HFFc6 (cell line): ENCODE measurements around the gene EPHA10. TPM values are rescaled to one million over a fixed set of nuclear protein-coding genes. Genes with fewer than 3 reads are reported as not detected.

Source experiments
- DNase-seq: peaks from one replicate; pipeline ENCODE4 v3.0.0-alpha.2; 2018
- H3K27ac Mint-ChIP-seq: 2 replicates; pipeline ENCODE4 v1.8.0; 2020; ENCODE audit warnings: mild to moderate bottlenecking, mixed read lengths
- H3K27me3 Mint-ChIP-seq: 2 replicates; pipeline ENCODE4 v1.8.0; 2021; ENCODE audit warnings: mild to moderate bottlenecking, moderate library complexity, mixed read lengths; ENCODE audit not compliant: insufficient read depth
- H3K36me3 Mint-ChIP-seq: 2 replicates; pipeline ENCODE4 v1.8.0; 2021; ENCODE audit warnings: low read depth, mixed read lengths
- H3K4me1 Mint-ChIP-seq: 2 replicates; pipeline ENCODE4 v1.8.0; 2020; ENCODE audit warnings: low read depth, mixed read lengths
- H3K4me3 Mint-ChIP-seq: 2 replicates; pipeline ENCODE4 v1.8.0; 2020; ENCODE audit warnings: mild to moderate bottlenecking, moderate library complexity, mixed read lengths
- H3K9me3 Mint-ChIP-seq: 2 replicates; pipeline ENCODE4 v1.8.0; 2020; ENCODE audit warnings: mild to moderate bottlenecking, mixed read lengths
- CTCF ChIP-seq: fragments of 200-600 bp; sonication (generic); IDR thresholded peaks from 2 replicates; pipeline ENCODE4 v1.5.0; 2021; ENCODE audit warnings: antibody characterized with exemption, mild to moderate bottlenecking
- total RNA-seq, 6 experiments: library from RNA; stranded (reverse); fragmentation: NEBNext Ultra II Directional; extraction: Animal tissue kit (Norgen Biotek cat#: 25700); gene quantifications; 2 replicates in 1 of 6; 3 replicates in 5 of 6; pipeline ENCODE4 v1.2.3, GENCODE V29; 2021

The EPHA10 gene
- total RNA-seq, 6 experiments from 2014 or later: not detected

- no peaks in the 10 kb centered on the region for H3K9me3 Mint-ChIP-seq
- H3K27me3 Mint-ChIP-seq: peaks cover 6% of the 10 kb centered on the region
- peaks cover 20% of the 10 kb centered on the region for H3K4me1 Mint-ChIP-seq
- peaks cover 21% of the 10 kb centered on the region for H3K36me3 Mint-ChIP-seq
- DNase-seq: peak; percentile 70
- peak overlapping the region; percentile 93 for H3K27ac Mint-ChIP-seq
- H3K4me3 Mint-ChIP-seq: peak overlapping the region; percentile 95
- peak; percentile 28; the same call in 1 of the 2 replicates for TF ChIP-seq CTCF
Observed at GRCh38 chr1:37808369-37809319, 43.7 kb upstream of the EPHA10 start.

DNA sequence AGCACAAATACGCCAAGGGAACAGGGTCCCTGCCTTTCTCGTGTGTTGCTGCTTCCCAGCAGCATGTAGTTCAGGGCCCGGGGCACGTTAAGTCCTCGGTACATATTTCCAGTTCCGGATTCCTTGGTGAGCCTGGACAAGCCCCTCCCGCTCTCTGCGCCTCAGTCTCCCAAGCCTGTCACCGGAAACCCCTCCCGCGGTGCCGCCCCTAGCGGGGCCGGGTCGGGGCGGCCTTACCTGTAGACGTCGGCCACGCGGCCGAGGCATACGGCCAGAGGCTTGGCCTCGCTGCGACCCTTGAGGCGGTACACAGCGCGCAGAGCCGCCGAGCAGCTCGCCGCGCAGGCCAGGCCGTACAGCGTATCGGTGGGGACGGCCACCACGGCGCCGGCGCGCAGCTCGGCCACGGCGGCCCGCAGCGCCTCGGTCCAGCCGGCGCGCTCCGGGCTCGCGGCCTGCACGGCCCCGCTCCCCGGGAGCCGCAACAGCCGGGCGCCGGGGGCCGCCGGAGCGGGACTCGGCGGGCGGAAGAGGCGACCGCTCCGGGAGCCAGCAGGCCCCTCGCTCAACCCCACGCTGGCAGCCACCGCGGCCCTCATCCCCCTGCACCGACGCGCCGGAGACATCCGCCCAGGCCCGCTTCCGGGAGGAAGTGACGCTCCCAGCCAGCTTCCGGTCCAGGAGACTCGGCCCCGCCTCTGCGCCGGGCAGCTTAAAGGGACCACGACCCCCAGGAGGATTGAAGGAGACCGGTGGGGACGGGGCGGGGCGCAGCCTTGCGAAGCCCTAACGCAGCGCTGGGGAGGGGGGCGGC lies 42.8 kb upstream of the EPHA10 start, which contains the start of the genes C1orf122 and YRDC:
Gene C1orf122 (plus strand): TSS at position 236 of the 814 bp plus-strand sequence. CDS start 615 bp downstream, outside the sequence.
Gene YRDC (minus strand): TSS at position 654 of the 814 bp plus-strand sequence. CDS start 28 bp downstream, at position 626.
- H3K27ac Mint-ChIP-seq: peak within 1 kb of the TSS; percentile 93
- H3K9me3 Mint-ChIP-seq: no peaks in the 10 kb centered on the region
- peak within 1 kb of the TSS; percentile 95 for H3K4me3 Mint-ChIP-seq
- peak; percentile 87 for DNase-seq
- H3K4me1 Mint-ChIP-seq: peaks cover 20% of the 10 kb centered on the region
- H3K36me3 Mint-ChIP-seq: peaks cover 22% of the 10 kb centered on the region
- peaks cover 6% of the 10 kb centered on the region for H3K27me3 Mint-ChIP-seq
- 0 out of 2 replicates have a peak, but pooled peaks have one; percentile 11 for TF ChIP-seq CTCF

DNA sequence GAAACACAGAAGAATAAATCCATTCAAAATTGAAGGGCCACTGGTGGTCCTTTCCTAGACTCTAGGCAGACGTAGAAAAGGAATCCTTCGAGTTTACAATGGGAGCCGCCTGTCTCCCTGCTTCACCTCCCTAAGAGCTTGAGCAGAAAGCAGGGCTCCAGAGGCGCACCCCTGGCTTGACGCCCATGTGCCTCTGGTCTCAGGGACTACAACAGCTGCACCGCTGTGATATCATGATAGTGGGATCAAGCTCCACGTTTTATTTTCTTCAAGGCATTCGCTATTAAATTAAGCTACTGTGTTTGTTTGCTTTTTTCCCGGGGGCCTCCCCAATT lies 42.3 kb upstream of the EPHA10 start:
- DNase-seq: no peak
- no peak for TF ChIP-seq CTCF
- peak overlapping the region; percentile 95 for H3K4me3 Mint-ChIP-seq
- peak overlapping the region; percentile 93 for H3K27ac Mint-ChIP-seq
- peaks cover 6% of the 10 kb centered on the region for H3K27me3 Mint-ChIP-seq
- no peaks in the 10 kb centered on the region for H3K9me3 Mint-ChIP-seq
- peaks cover 20% of the 10 kb centered on the region for H3K4me1 Mint-ChIP-seq
- H3K36me3 Mint-ChIP-seq: peaks cover 23% of the 10 kb centered on the region

DNA sequence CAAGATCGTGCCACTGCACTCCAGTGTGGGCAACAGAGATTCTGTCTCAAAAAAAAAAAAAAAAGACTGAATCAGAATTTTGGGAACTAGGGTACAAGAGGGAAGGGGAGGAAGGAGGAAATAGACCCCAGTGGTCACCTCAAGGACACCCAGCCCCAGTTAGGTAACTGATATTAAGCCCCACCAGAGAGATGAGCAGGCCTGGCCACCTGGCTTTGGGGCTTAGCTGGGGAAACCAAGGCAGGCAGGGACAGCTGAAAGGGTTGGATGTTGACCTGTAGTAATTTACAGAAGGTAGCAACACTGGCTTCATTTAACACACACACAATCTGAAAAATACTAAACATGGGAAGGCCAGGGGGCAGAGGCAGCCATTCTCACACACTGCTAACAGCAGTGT lies 37.5 kb upstream of the EPHA10 start:
- H3K27me3 Mint-ChIP-seq: peaks cover 2% of the 10 kb centered on the region; the same call in 1 of the 2 replicates
- no peak overlapping the region for H3K4me3 Mint-ChIP-seq
- no peaks in the 10 kb centered on the region for H3K9me3 Mint-ChIP-seq
- H3K27ac Mint-ChIP-seq: no peak overlapping the region; the same call in 1 of the 2 replicates
- DNase-seq: no peak
- H3K36me3 Mint-ChIP-seq: peaks cover 22% of the 10 kb centered on the region
- H3K4me1 Mint-ChIP-seq: peaks cover 6% of the 10 kb centered on the region; the same call in 1 of the 2 replicates
- no peak for TF ChIP-seq CTCF

DNA sequence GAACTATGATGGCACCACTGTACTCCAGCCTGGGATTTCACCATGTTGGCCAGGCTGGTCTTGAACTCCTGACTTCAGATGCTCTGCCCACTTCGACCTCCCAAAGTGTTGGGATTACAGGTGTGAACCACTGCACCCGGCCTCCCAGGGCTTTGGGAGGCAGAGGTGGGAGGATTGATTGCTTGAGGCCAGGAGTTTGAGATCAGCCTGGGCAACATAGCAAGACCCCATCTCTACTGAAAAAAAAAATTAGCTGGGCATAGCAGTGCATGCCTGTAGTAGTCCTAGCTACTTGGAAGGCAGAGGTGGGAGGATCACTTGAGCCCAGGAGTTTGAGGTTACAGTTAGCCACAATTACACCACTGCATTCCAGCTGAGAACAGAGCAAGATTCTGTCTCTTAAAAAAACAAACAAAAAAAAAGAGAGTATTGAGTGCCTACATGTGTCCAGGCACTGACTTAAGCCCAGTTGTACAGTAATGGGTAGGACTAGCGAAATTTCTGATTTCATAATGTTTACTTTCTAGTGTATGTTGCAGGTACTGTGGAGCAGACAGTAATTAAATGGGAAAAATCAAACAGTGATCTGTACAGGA lies 32.9 kb upstream of the EPHA10 start:
- Mint-ChIP-seq H3K36me3 (peaks cover 12% of the 10 kb centered on the region), H3K27me3 (peaks cover 2% of the 10 kb centered on the region; the same call in 1 of the 2 replicates), H3K4me3 (no peak overlapping the region), H3K9me3 (no peaks in the 10 kb centered on the region), H3K4me1 (peaks cover 19% of the 10 kb centered on the region), H3K27ac (peak overlapping the region; percentile 6; the same call in 1 of the 2 replicates)
- TF ChIP-seq CTCF: no peak
- DNase-seq: peak; percentile 64
